Tibial nerve (tissue), 4 donors: ENCODE measurements around the gene AQP12B. TPM values are rescaled to one million over a fixed set of nuclear protein-coding genes. Genes with fewer than 3 reads are reported as not detected.

Experiments used
- DNase-seq, 2 donors: peaks; one replicate each; pipeline ENCODE4 v3.0.0-alpha.2; 2019; ENCODE audit warnings: low spot score in 2 of 2
- H3K27ac ChIP-seq, 4 donors: fragments of 200-600 bp; sonication (generic) in 3 of 4; one replicate each; pipeline ENCODE4 v1.5.1; 2017 to 2019; ENCODE audit warnings: mild to moderate bottlenecking in 1 of 4
- H3K27me3 ChIP-seq, 2 donors: fragments of 200-600 bp; sonication (generic) in 1 of 2; one replicate each; pipeline versions ENCODE4 v1.5.1 to v1.6.0; 2017 to 2019
- H3K36me3 ChIP-seq, 3 donors: fragments of 200-600 bp; sonication (generic); one replicate each; pipeline ENCODE4 v1.5.1; 2018 to 2019
- H3K4me1 ChIP-seq, 4 donors: fragments of 200-600 bp; sonication (generic) in 3 of 4; one replicate each; pipeline ENCODE4 v1.5.1; 2017 to 2019
- H3K4me3 ChIP-seq, 4 donors: fragments of 200-600 bp; sonication (generic) in 3 of 4; one replicate each; pipeline ENCODE4 v1.5.1; 2017 to 2019; ENCODE audit warnings: mild to moderate bottlenecking in 1 of 4, moderate library complexity in 1 of 4
- H3K9me3 ChIP-seq, 4 donors: fragments of 200-600 bp; sonication (generic) in 3 of 4; one replicate each; pipeline ENCODE4 v1.5.1; 2017 to 2019
- CTCF ChIP-seq, 5 experiments: fragments of 200-600 bp in 3 of 5; fragments of 450-650 bp in 2 of 5; sonication (generic) in 3 of 5; IDR thresholded peaks; one replicate each; pipeline ENCODE4 v1.5.1; 2016 to 2019; ENCODE audit warnings: antibody characterized with exemption in 5 of 5, mild to moderate bottlenecking in 3 of 5, moderate library complexity in 2 of 5
- EP300 ChIP-seq, 2 donors: sonication (generic); formaldehyde crosslinking; IDR thresholded peaks; one replicate each; pipeline ENCODE4 v1.6.1; 2017; ENCODE audit warnings: antibody characterized with exemption in 2 of 2, mild to moderate bottlenecking in 1 of 2
- POLR2A ChIP-seq, 2 donors: fragments of 450-650 bp; IDR thresholded peaks; one replicate each; pipeline ENCODE4 v1.6.1; 2017; ENCODE audit warnings: antibody characterized with exemption in 2 of 2, mild to moderate bottlenecking in 2 of 2, moderate library complexity in 2 of 2
- WGBS, 2 donors: methylation state at CpG; one replicate each; pipeline ENCODE4 v1.1.5; 2018; 5-methylcytosine and 5-hydroxymethylcytosine counted together
- total RNA-seq, 4 donors: library from RNA; depleted of rRNA; stranded (reverse); fragments of >200 nt; gene quantifications; one replicate each; pipeline ENCODE4 v1.1.0, GENCODE V29; 2016

Gene AQP12B
- total RNA-seq, 4 donors from 2014 or later: 0.22 TPM; not detected in 3

DNA sequence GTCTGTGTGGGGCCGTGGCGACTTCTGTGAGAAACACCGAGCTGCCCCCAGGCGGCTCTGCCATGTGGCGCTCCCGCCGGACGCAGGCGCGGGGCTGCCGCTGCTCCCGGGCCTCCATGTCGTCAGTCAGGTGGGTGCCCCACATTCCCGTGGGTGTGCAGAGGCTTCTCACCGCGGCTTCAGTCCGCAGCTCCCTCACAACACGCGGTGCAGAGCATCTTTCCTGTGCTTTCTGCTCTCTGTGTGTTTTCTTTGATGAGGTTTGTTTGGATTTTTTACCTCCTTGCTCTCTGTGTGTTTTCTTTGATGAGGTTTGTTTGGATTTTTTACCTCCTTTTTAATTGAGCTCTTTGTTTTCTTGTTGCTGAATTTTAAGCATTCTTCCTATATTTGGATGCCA lies 22.0 kb upstream of the AQP12B start:
- Histone ChIP-seq H3K9me3 (no peaks in the 10 kb centered on the region), H3K4me1 (no peaks in the 10 kb centered on the region), H3K4me3 (no peak overlapping the region), H3K27me3 (peaks cover 0 to 45% of the 10 kb centered on the region in 2 donors), H3K36me3 (no peaks in the 10 kb centered on the region), H3K27ac (no peak overlapping the region)
- 59% methylated on average over 19 of the region's 19 CpGs for WGBS, 2 donors
- no peak for DNase-seq
- no peak for TF ChIP-seq POLR2A (IDR thresholded peaks at IDR 0.05)
- TF ChIP-seq CTCF (IDR thresholded peaks at IDR 0.05): no peak
- no peak for TF ChIP-seq EP300 (IDR thresholded peaks at IDR 0.05)

DNA sequence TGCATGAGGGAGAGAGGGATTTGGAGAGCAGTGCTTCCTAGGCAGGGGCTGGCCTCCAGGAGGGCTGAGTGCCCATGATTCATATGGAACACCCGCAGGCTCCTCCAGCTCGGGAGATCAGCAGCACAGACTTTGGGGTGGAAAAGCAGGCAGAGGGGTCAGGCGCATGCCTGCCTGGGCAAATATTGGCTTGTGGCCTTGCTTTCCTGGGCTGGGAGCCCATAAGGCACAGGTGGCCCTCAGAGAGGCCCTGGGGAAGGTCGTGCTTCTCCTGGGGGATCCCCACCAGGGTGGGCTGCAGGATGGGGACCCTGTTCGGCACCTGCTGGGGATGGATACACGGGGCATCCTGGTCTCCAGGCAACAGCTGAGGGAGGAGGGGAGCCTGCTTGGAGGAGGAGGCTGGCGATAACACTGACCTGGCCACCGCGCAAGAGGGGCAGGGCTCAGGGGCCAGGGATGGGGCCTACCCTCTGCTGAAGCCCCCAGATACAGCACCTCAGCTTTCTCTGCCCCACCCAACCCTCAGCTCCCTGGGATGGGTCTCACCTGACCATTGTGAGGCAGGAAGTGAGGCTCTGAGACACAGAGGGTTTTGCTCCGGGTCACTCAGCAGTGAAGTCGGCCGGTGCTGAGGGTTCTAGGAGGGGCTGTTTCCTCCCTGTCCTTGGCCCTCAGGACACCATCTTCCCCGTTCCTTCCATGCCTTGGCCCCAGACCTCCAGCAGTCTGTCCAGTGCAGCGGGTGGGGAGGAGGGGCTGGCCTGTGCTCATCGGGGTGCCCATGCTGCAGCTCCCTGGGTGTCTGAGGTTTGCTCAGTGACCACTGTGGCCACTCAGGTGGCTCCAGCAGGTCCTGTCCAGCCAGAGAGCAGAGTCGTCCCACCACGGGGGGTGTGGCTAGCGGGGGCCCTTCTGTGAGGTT lies 21.0 kb upstream of the AQP12B start:
- H3K36me3 ChIP-seq: no peaks in the 10 kb centered on the region
- no peak overlapping the region for H3K27ac ChIP-seq
- DNase-seq: no peak
- H3K4me1 ChIP-seq: no peaks in the 10 kb centered on the region
- H3K9me3 ChIP-seq: no peaks in the 10 kb centered on the region
- peaks cover 0 to 40% of the 10 kb centered on the region in 2 donors for H3K27me3 ChIP-seq
- 70 to 74% methylated on average over 14 to 18 of the region's 18 CpGs for WGBS, 2 donors
- TF ChIP-seq POLR2A (IDR thresholded peaks at IDR 0.05) (no peak), CTCF (IDR thresholded peaks at IDR 0.05) (no peak), EP300 (IDR thresholded peaks at IDR 0.05) (no peak)
- no peak overlapping the region for H3K4me3 ChIP-seq

DNA sequence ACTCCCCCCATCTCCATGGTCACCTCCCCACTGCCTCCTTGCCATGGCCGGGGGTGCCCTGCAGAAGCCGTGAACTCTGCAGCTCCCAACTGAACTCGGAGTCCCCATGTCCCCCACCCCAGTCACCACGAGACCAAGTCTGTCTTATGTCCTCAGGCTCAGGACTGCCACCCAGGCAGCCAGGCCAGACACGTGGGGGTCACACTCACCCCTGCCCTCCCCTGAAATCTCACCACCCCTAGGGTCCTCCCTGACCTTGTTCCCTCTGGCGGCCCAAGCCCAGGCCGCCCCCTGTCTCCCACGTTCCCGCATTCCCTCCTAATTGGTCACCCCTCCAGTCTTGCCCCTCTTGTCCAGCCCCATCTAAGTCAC lies 19.9 kb upstream of the AQP12B start:
- no peaks in the 10 kb centered on the region for H3K4me1 ChIP-seq
- no peak overlapping the region for H3K27ac ChIP-seq
- peaks cover 0 to 35% of the 10 kb centered on the region in 2 donors for H3K27me3 ChIP-seq
- no peak for DNase-seq
- no peaks in the 10 kb centered on the region for H3K36me3 ChIP-seq
- no peaks in the 10 kb centered on the region for H3K9me3 ChIP-seq
- TF ChIP-seq POLR2A (IDR thresholded peaks at IDR 0.05): no peak
- no peak for TF ChIP-seq CTCF (IDR thresholded peaks at IDR 0.05)
- TF ChIP-seq EP300 (IDR thresholded peaks at IDR 0.05): no peak
- WGBS, 2 donors: 78 to 79% methylated on average over 9 of the region's 9 CpGs
- no peak overlapping the region for H3K4me3 ChIP-seq

GRCh38 chr2:240701736-240702639 lies 19.3 kb upstream of the AQP12B start:
- WGBS, 2 donors: 91 to 92% methylated on average over 29 to 30 of the region's 30 CpGs
- H3K36me3 ChIP-seq: no peaks in the 10 kb centered on the region
- TF ChIP-seq POLR2A (IDR thresholded peaks at IDR 0.05): no peak
- TF ChIP-seq CTCF (IDR thresholded peaks at IDR 0.05): no peak
- no peak for TF ChIP-seq EP300 (IDR thresholded peaks at IDR 0.05)
- no peak overlapping the region for H3K4me3 ChIP-seq
- peaks cover 0 to 28% of the 10 kb centered on the region in 2 donors for H3K27me3 ChIP-seq
- no peak for DNase-seq
- no peak overlapping the region for H3K27ac ChIP-seq
- H3K4me1 ChIP-seq: no peaks in the 10 kb centered on the region
- H3K9me3 ChIP-seq: no peaks in the 10 kb centered on the region
